DND-41 (cell line): ENCODE measurements around the gene AATF.

Source experiments
- CTCF ChIP-seq: IDR thresholded peaks from 2 replicates; pipeline ENCODE4 v1.5.1; 2012; ENCODE audit warnings: borderline replicate concordance, low read length, moderate library complexity, mild to moderate bottlenecking; ENCODE audit not compliant: poor library complexity, severe bottlenecking; ENCODE audit errors: extremely low read depth
- EZH2 ChIP-seq: IDR thresholded peaks from 3 replicates; pipeline ENCODE4 v1.6.1; 2012; ENCODE audit warnings: borderline replicate concordance, low read depth, mild to moderate bottlenecking, moderate library complexity, low read length, inconsistent platforms; ENCODE audit not compliant: severe bottlenecking

GRCh38 chr17:37025847-37026530 is 77.2 kb downstream of the AATF start:
- TF ChIP-seq CTCF, result no peak
- TF ChIP-seq EZH2, result no peak
